ENCODE results near the gene PIK3IP1.
"Not testable (repeated sequence)": the region's sequence is repeated elsewhere in the genome, so short reads cannot be mapped to it uniquely, and the experiment has no call there.

PIK3IP1 gene

GRCh38 chr22:31292236-31292989 is at the start of gene PIK3IP1:
Gene PIK3IP1 (minus strand): TSS chr22:31292488. CDS start chr22:31292344, 144 bp downstream.
- DNase-seq = peak; percentile 91

GRCh38 chr22:31341386-31342088 is 49.2 kb upstream of the PIK3IP1 start:
- DNase-seq = no peak

- no peak for DNase-seq
Measured at GRCh38 chr22:31340765-31341247, 48.5 kb upstream of the PIK3IP1 start.

- DNase-seq = no peak
Measured at GRCh38 chr22:31340360-31340759, 48.1 kb upstream of the PIK3IP1 start.

- DNase-seq = no peak
Measured at GRCh38 chr22:31339148-31339832, 47.0 kb upstream of the PIK3IP1 start.

GRCh38 chr22:31337178-31337577 is 44.9 kb upstream of the PIK3IP1 start:
- DNase-seq = no peak

- DNase-seq = no peak
Measured at GRCh38 chr22:31334329-31334728, 42.0 kb upstream of the PIK3IP1 start.

- DNase-seq = no peak
Measured at GRCh38 chr22:31333641-31334040, 41.4 kb upstream of the PIK3IP1 start.

- DNase-seq = no peak
Measured at GRCh38 chr22:31332886-31333285, 40.6 kb upstream of the PIK3IP1 start.

- no peak for DNase-seq
Measured at GRCh38 chr22:31332010-31332409, 39.7 kb upstream of the PIK3IP1 start.

GRCh38 chr22:31329453-31330215 is 37.3 kb upstream of the PIK3IP1 start:
- peak; percentile 58 for DNase-seq

- DNase-seq = no peak
Measured at GRCh38 chr22:31329029-31329428, 36.7 kb upstream of the PIK3IP1 start.

GRCh38 chr22:31328544-31328960 is 36.3 kb upstream of the PIK3IP1 start:
- DNase-seq = no peak

GRCh38 chr22:31327806-31328543 is 35.7 kb upstream of the PIK3IP1 start:
- no peak for DNase-seq

- DNase-seq = no peak
Measured at GRCh38 chr22:31326877-31327276, 34.6 kb upstream of the PIK3IP1 start.

- no peak for DNase-seq
Measured at GRCh38 chr22:31323578-31324550, 31.6 kb upstream of the PIK3IP1 start.

- no peak for DNase-seq
Measured at GRCh38 chr22:31321421-31321820, 29.1 kb upstream of the PIK3IP1 start.

- not testable (repeated sequence) for DNase-seq
Measured at GRCh38 chr22:31314220-31314619, 21.9 kb upstream of the PIK3IP1 start.

GRCh38 chr22:31313366-31314147 is 21.3 kb upstream of the PIK3IP1 start:
- DNase-seq = peak; percentile 65

- DNase-seq = no peak
Measured at GRCh38 chr22:31308181-31308580, 15.9 kb upstream of the PIK3IP1 start.

All from activated CD4-positive, alpha-beta T cell treated with anti-CD3 and anti-CD28 coated beads, Interleukin-2, Interleukin-6, amounts not matched to agents 100 ng/mL and 50 ng/mL, durations not matched to agents 16 hours and 8 hours (primary cell).